T-helper 2 cell treated with Interferon-gamma antibody and Interleukin-4, amounts not matched to agents 100 ng/mL and 5 ng/mL, for 36 hours (primary cell): ENCODE measurements around the gene PLPP1. TPM values are rescaled to one million over a fixed set of nuclear protein-coding genes. Genes with fewer than 3 reads are reported as not detected.

Source experiments
- intact Hi-C: fragments of 100-400 bp; cut with micrococcal nuclease; formaldehyde crosslinking; loops from one replicate; pipeline ENCODE4 v1.15.1; 2023
- total RNA-seq: library from RNA; stranded (reverse); gene quantifications from 2 replicates; pipeline ENCODE4 v1.2.3, GENCODE V29; 2022

PLPP1 gene
- total RNA-seq, 1 donor from 2014 or later: 26.8 TPM

- intact Hi-C loops: no loop called here
Measured at GRCh38 chr5:55411876-55412275, 122.9 kb downstream of the PLPP1 start.

GRCh38 chr5:55410845-55411244, 123.9 kb downstream of the PLPP1 start:
- intact Hi-C loops: no loop called here

- intact Hi-C loops: no loop called here
Measured at GRCh38 chr5:55409775-55410174, 125.0 kb downstream of the PLPP1 start.

GRCh38 chr5:55407984-55408383, 126.8 kb downstream of the PLPP1 start:
- intact Hi-C loops: loop anchor here (1.0 kb wide), 1 partner anchor 286 kb away; no protein-coding TSS in a partner anchor

GRCh38 chr5:55407059-55407684, 127.6 kb downstream of the PLPP1 start:
- intact Hi-C loops: loop anchor here (1.0 kb wide), 1 partner anchor 287 kb away; no protein-coding TSS in a partner anchor

- intact Hi-C loops: no loop called here
Measured at GRCh38 chr5:55406292-55406691, 128.5 kb downstream of the PLPP1 start.

GRCh38 chr5:55402199-55402598, 132.6 kb downstream of the PLPP1 start:
- intact Hi-C loops: no loop called here

GRCh38 chr5:55393501-55394175, 141.1 kb downstream of the PLPP1 start:
- intact Hi-C loops: no loop called here

GRCh38 chr5:55392669-55393068, 142.1 kb downstream of the PLPP1 start:
- intact Hi-C loops: no loop called here

- intact Hi-C loops: no loop called here
Measured at GRCh38 chr5:55391707-55392106, 143.1 kb downstream of the PLPP1 start.

GRCh38 chr5:55387865-55388264, 146.9 kb downstream of the PLPP1 start:
- intact Hi-C loops: no loop called here

GRCh38 chr5:55386356-55386755, 148.4 kb downstream of the PLPP1 start:
- intact Hi-C loops: no loop called here

GRCh38 chr5:55385846-55386245, 148.9 kb downstream of the PLPP1 start:
- intact Hi-C loops: no loop called here

GRCh38 chr5:55385227-55385626, 149.5 kb downstream of the PLPP1 start:
- intact Hi-C loops: no loop called here

GRCh38 chr5:55384072-55384471, 150.7 kb downstream of the PLPP1 start:
- intact Hi-C loops: no loop called here

- intact Hi-C loops: no loop called here
Measured at GRCh38 chr5:55383254-55383653, 151.5 kb downstream of the PLPP1 start.

- intact Hi-C loops: no loop called here
Measured at GRCh38 chr5:55377810-55378209, 157.0 kb downstream of the PLPP1 start.

Other genes with a start within 250 kb of the PLPP1 start
- 17.9 and 19.5 TPM in 2 replicates for gene DHX29, start 227.3 kb downstream of the PLPP1 start, total RNA-seq
- 91.7 and 101 TPM in 2 replicates for gene MTREX, start 227.0 kb downstream of the PLPP1 start, total RNA-seq
- gene SLC38A9, start 177.4 kb upstream of the PLPP1 start, total RNA-seq: 28.2 and 30.0 TPM in 2 replicates
- 0.98 and 1.5 TPM in 2 replicates for gene DDX4, start 203.1 kb upstream of the PLPP1 start, total RNA-seq